Measurements from ENCODE around the gene STIMATE. TPM values are rescaled to one million over a fixed set of nuclear protein-coding genes. Genes with fewer than 3 reads are reported as not detected.
A peak's percentile ranks its signal among the peaks of the same experiment; 100 is the strongest.

The STIMATE gene
- total RNA-seq, 2 donors from 2014 or later = 45.2 to 75.1 TPM

- no peak for ATAC-seq (ENCODE audit: insufficient number of reproducible peaks, low FRiP score, low read depth)
- H3K27ac ChIP-seq = peak overlapping the region; percentile 96
- peaks cover 29% of the 10 kb centered on the region for H3K36me3 ChIP-seq
- H3K27me3 ChIP-seq (replicated peaks; ENCODE audit: insufficient read depth) = no peaks in the 10 kb centered on the region
- H3K9me3 ChIP-seq = no peaks in the 10 kb centered on the region
- peak overlapping the region; percentile 27 for H3K4me3 ChIP-seq
- H3K4me1 ChIP-seq (ENCODE audit: control insufficient read depth in 1 of 2, low read depth in 2 of 2) = peaks cover 24 to 45% of the 10 kb centered on the region in 2 donors
- no peak for TF ChIP-seq CTCF (IDR thresholded peaks at IDR 0.05)
- DNase-seq (ENCODE audit: low spot score) = no peak
Measured at GRCh38 chr3:52844290-52844975, 52.9 kb downstream of the STIMATE start.

- H3K4me1 ChIP-seq (ENCODE audit: control insufficient read depth in 1 of 2, low read depth in 2 of 2) = peaks cover 24 to 45% of the 10 kb centered on the region in 2 donors
- no peaks in the 10 kb centered on the region for H3K9me3 ChIP-seq
- H3K36me3 ChIP-seq = peaks cover 31% of the 10 kb centered on the region
Measured at GRCh38 chr3:52843881-52844280, 53.5 kb downstream of the STIMATE start.

DNA sequence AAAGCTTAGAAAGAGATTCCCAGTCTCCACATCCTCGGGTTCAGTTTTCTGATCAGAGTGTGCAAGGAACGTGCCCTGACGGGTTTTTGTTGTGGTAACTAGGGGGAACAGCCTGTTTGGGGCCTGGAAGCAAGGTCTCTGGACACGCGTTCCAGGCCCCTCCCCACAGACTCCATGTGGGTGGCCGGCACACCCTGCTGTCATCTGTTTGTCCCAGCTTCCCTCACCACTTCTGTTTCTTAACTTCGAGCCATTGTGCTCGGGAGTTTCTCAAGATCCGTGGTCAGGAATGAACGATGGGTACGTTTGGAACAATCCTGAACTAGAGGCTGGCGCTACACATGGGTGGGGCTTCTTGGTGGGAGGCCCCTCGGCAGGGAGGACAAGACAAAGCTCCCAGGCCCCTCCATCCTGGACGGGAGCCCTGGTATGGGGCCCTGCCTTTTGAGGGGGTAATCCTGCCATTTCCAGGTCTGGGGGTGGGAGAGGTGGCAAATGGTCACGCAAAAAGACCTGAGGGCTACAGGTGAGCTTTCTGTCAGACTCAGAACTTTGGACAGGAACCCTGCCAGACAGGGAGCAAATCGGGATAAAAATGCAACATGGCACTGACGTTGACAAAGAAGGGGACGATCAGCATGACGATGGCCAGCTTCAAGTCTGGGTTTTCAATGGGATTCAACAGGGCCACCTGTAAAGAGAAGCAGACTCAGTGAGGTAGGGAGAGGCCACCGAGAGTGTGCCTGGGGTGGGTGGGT lies 54.1 kb downstream of the STIMATE start:
- Histone ChIP-seq H3K9me3 (no peaks in the 10 kb centered on the region), H3K27ac (peak overlapping the region; percentile 96), H3K4me1 (ENCODE audit: control insufficient read depth in 1 of 2, low read depth in 2 of 2) (peaks cover 24 to 45% of the 10 kb centered on the region in 2 donors), H3K27me3 (replicated peaks; ENCODE audit: insufficient read depth) (no peaks in the 10 kb centered on the region), H3K36me3 (peaks cover 31% of the 10 kb centered on the region), H3K4me3 (no peak overlapping the region)
- DNase-seq (ENCODE audit: low spot score) (no peak), ATAC-seq (ENCODE audit: insufficient number of reproducible peaks, low FRiP score, low read depth) (no peak)
- TF ChIP-seq CTCF (IDR thresholded peaks at IDR 0.05) = no peak

More at GRCh38 chr3:52843881-52844280, 53.5 kb downstream of the STIMATE start:
- Histone ChIP-seq H3K4me3 (no peak overlapping the region), H3K27ac (peak overlapping the region; percentile 96), H3K27me3 (replicated peaks; ENCODE audit: insufficient read depth) (no peaks in the 10 kb centered on the region)
- ATAC-seq (ENCODE audit: insufficient number of reproducible peaks, low FRiP score, low read depth) (no peak), DNase-seq (ENCODE audit: low spot score) (no peak)
- no peak for TF ChIP-seq CTCF (IDR thresholded peaks at IDR 0.05)

- no peak for TF ChIP-seq CTCF (IDR thresholded peaks at IDR 0.05)
- H3K4me1 ChIP-seq (ENCODE audit: control insufficient read depth in 1 of 2, low read depth in 2 of 2) = peaks cover 24 to 46% of the 10 kb centered on the region in 2 donors
- H3K4me3 ChIP-seq = no peak overlapping the region
- H3K27me3 ChIP-seq (replicated peaks; ENCODE audit: insufficient read depth) = no peaks in the 10 kb centered on the region
- peak overlapping the region in 1 of 2 donors; percentile 96 for H3K27ac ChIP-seq
- no peak for DNase-seq (ENCODE audit: low spot score)
- no peaks in the 10 kb centered on the region for H3K9me3 ChIP-seq
- no peak for ATAC-seq (ENCODE audit: insufficient number of reproducible peaks, low FRiP score, low read depth)
- H3K36me3 ChIP-seq = peaks cover 29% of the 10 kb centered on the region
Measured at GRCh38 chr3:52842424-52842823, 54.9 kb downstream of the STIMATE start.

GRCh38 chr3:52841981-52842340 lies 55.4 kb downstream of the STIMATE start:
- peak overlapping the region in 1 of 2 donors; percentile 96 for H3K27ac ChIP-seq
- DNase-seq (ENCODE audit: low spot score) (no peak), ATAC-seq (ENCODE audit: insufficient number of reproducible peaks, low FRiP score, low read depth) (no peak)
- no peaks in the 10 kb centered on the region for H3K27me3 ChIP-seq (replicated peaks; ENCODE audit: insufficient read depth)
- no peak overlapping the region for H3K4me3 ChIP-seq
- peaks cover 26% of the 10 kb centered on the region for H3K36me3 ChIP-seq
- no peak for TF ChIP-seq CTCF (IDR thresholded peaks at IDR 0.05)
- H3K4me1 ChIP-seq (ENCODE audit: control insufficient read depth in 1 of 2, low read depth in 2 of 2) = peaks cover 24 to 51% of the 10 kb centered on the region in 2 donors
- H3K9me3 ChIP-seq = no peaks in the 10 kb centered on the region

Measured in thoracic aorta (tissue), 2 donors.